Keratinocyte (primary cell): ENCODE data around the gene BCAT1.

Experiments used
- CTCF ChIP-seq, 3 experiments: IDR thresholded peaks in 1 of 3; conservative IDR thresholded peaks in 1 of 3; optimal IDR thresholded peaks in 1 of 3; 2 replicates in 2 of 3; 3 replicates in 1 of 3; pipeline versions ENCODE3 to v1.5.1; 2011; ENCODE audit warnings: low read length in 3 of 3, mild to moderate bottlenecking in 3 of 3, moderate library complexity in 2 of 3, control low read depth in 1 of 3, inconsistent platforms in 1 of 3; ENCODE audit not compliant: insufficient read depth in 2 of 3; ENCODE audit errors: extremely low read depth in 1 of 3
- EZH2 ChIP-seq: IDR thresholded peaks from one replicate; pipeline ENCODE4 v1.6.1; 2012; ENCODE audit warnings: inconsistent platforms, mild to moderate bottlenecking, low read length, moderate library complexity

GRCh38 chr12:24997970-24998582 lies 49.2 kb upstream of the BCAT1 start:
- no peak for TF ChIP-seq CTCF (optimal IDR thresholded peaks at IDR 0.05 in 1 of 3, IDR thresholded peaks at IDR 0.05 in 1 of 3, conservative IDR thresholded peaks at IDR 0.05 in 1 of 3; ENCODE audit: extremely low read depth in 1 of 3, insufficient read depth in 2 of 3, low read length in 3 of 3)
- TF ChIP-seq EZH2, result no peak
